Measurements from ENCODE around the gene TAGLN3.

GRCh38 chr3:112038863-112039262 is 40.1 kb downstream of the TAGLN3 start:
- TF ChIP-seq, protein P1, sequence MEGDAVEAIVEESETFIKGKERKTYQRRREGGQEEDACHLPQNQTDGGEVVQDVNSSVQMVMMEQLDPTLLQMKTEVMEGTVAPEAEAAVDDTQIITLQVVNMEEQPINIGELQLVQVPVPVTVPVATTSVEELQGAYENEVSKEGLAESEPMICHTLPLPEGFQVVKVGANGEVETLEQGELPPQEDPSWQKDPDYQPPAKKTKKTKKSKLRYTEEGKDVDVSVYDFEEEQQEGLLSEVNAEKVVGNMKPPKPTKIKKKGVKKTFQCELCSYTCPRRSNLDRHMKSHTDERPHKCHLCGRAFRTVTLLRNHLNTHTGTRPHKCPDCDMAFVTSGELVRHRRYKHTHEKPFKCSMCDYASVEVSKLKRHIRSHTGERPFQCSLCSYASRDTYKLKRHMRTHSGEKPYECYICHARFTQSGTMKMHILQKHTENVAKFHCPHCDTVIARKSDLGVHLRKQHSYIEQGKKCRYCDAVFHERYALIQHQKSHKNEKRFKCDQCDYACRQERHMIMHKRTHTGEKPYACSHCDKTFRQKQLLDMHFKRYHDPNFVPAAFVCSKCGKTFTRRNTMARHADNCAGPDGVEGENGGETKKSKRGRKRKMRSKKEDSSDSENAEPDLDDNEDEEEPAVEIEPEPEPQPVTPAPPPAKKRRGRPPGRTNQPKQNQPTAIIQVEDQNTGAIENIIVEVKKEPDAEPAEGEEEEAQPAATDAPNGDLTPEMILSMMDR (IDR thresholded peaks at IDR 0.05), result no peak
- TF ChIP-seq POLR2AphosphoS5 (IDR thresholded peaks at IDR 0.05) (no peak), POLR2A (IDR thresholded peaks at IDR 0.05) (no peak), EP300 (IDR thresholded peaks at IDR 0.05; ENCODE audit: low read depth) (no peak)
